Skeletal muscle satellite cell (primary cell): ENCODE data around the gene MVB12B.

Experiments
- H3K27me3 ChIP-seq: 2 replicates; pipeline ENCODE4 v1.7.0; 2013; ENCODE audit warnings: low read length; ENCODE audit not compliant: control insufficient read depth, insufficient read depth
- H3K36me3 ChIP-seq: 2 replicates; pipeline ENCODE4 v1.7.0; 2013; ENCODE audit warnings: mild to moderate bottlenecking, control low read depth, low read length; ENCODE audit not compliant: insufficient read depth
- H3K4me1 ChIP-seq: 2 replicates; pipeline ENCODE4 v1.7.0; 2013; ENCODE audit warnings: low read length; ENCODE audit not compliant: control insufficient read depth, insufficient read depth
- H3K4me2 ChIP-seq: 2 replicates; pipeline ENCODE4 v1.7.0; 2013; ENCODE audit warnings: mild to moderate bottlenecking, low read length
- H3K4me3 ChIP-seq: 2 replicates; pipeline ENCODE4 v1.7.0; 2013; ENCODE audit warnings: low read length
- H3K9ac ChIP-seq: 2 replicates; pipeline ENCODE4 v1.7.0; 2013; ENCODE audit warnings: mild to moderate bottlenecking, low read depth, low read length, moderate library complexity
- H3K9me3 ChIP-seq: replicated peaks from 2 replicates; pipeline ENCODE4 v1.7.0; 2013; ENCODE audit warnings: mild to moderate bottlenecking, control low read depth, low read length

MVB12B gene

DNA sequence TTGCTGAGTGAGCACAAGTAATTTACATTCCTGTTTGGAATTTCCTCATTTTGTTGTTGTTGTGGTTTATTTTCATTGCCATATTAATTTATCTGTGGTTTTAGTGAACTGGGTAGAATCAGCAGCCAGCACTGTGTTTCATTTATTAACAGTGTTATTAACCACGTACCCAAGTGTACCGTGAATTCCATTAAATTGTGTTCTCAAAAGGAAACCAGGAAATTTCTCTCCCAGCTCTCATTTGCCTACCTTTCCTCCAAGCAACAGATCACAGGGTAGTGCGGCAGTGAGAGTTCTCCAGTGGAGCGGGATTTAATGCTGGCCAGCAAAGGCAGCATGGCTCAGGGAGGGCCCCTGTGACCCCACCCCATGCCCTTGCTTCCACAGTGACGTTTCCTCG is 54.6 kb downstream of the MVB12B start:
- Histone ChIP-seq H3K9ac (no peak overlapping the region), H3K27me3 (no peaks in the 10 kb centered on the region), H3K4me3 (no peak overlapping the region), H3K4me1 (peaks cover 6% of the 10 kb centered on the region), H3K9me3 (no peaks in the 10 kb centered on the region), H3K36me3 (no peaks in the 10 kb centered on the region), H3K4me2 (no peak overlapping the region)

DNA sequence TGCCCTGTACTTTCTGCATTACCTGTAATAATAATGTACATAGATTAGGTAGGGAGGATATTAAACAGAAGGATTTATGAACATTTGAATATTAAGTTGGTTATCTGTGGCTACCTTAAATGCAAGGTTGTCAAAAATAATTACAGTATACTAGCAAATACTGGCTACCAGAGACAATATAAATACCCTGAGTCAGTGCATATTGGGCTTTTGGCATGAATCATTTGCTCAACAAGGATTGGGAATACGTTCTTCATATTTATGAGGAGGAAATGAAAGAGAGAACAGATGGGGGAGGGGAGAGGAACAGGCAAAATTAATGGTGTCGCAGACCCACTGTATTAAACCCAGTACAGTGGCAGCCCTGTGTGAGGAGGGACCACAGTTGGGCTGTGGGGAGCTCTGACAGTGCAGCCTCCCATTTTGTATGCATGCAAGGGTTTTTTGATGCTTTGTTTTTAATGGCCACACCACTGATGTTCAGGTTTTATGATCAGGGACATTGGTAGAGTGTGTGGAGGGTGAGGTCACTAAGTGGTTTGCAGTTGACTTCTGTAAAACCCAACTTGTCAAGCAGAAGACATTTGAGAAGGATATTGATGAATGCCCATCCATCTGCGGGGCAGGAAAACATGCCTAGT is 56.9 kb downstream of the MVB12B start:
- no peak overlapping the region for H3K4me3 ChIP-seq
- peaks cover 2% of the 10 kb centered on the region for H3K36me3 ChIP-seq

DNA sequence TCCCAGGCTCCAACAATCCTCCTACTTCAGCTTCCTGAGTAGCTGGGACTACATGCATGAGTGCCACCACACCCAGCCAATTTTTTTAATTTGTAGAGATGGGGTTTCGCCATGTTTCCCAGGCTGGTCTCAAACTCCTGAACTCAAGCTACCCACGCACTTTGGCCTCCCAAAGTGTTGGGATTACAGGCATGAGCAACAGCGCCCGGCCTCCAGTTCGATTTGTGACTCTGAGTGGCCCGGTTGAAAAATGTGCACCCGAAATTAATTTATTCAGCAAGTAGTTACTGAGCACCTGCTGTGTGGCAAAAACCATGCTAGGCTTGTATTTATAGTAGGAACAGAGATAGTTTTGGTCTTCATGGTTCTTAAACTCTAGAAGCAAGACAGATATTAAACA is 58.3 kb downstream of the MVB12B start:
- Histone ChIP-seq H3K4me1 (peaks cover 6% of the 10 kb centered on the region), H3K9ac (no peak overlapping the region), H3K9me3 (no peaks in the 10 kb centered on the region), H3K4me3 (no peak overlapping the region), H3K36me3 (peaks cover 2% of the 10 kb centered on the region), H3K27me3 (no peaks in the 10 kb centered on the region), H3K4me2 (no peak overlapping the region)

More for the DNA sequence above, 56.9 kb downstream of the MVB12B start:
- no peak overlapping the region for H3K9ac ChIP-seq
- H3K27me3 ChIP-seq, result no peaks in the 10 kb centered on the region
- no peaks in the 10 kb centered on the region for H3K9me3 ChIP-seq
- H3K4me1 ChIP-seq, result peaks cover 6% of the 10 kb centered on the region
- no peak overlapping the region for H3K4me2 ChIP-seq

DNA sequence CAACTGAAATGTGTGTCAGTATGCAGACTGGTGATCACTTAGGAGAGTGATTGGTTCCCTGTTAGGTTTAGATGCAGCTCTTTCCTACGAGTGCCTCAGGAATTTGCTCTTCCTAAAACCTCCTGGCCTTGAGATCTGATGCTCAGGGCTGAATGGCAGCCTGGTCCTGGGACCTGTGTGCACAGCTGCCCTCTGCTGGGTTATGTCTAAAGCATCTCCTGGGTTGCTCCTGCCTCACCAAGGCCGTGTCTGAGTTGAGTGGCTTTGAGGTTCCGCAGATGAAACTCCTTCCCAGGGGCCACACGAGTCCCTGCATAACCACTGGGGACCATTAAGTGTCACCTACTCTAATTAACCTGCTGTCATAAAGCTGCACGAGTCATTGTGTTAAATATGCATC is 59.5 kb downstream of the MVB12B start:
- no peak overlapping the region for H3K4me2 ChIP-seq
- no peaks in the 10 kb centered on the region for H3K27me3 ChIP-seq
- no peaks in the 10 kb centered on the region for H3K9me3 ChIP-seq
- H3K4me1 ChIP-seq, result peaks cover 6% of the 10 kb centered on the region
- no peak overlapping the region for H3K4me3 ChIP-seq
- peaks cover 2% of the 10 kb centered on the region for H3K36me3 ChIP-seq
- H3K9ac ChIP-seq, result no peak overlapping the region

DNA sequence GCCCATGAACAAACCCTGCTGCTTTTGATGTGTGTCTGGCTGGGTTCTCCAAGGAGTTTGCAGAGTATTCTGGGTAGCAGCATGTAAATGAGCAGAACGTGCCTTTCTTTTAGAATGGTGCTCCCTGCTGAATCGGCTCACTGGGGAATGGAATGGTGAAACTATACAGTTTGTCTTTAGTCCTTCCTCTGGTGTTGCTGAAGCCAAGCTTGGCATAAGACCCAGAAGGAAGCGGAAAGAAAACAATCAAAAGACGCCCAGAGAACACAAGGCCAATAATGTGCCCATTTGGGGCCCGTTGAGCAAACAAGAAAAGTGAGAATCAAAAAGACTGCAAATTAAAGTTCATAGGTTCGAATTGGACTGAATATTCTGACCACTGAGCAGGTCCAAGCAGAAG is 60.1 kb downstream of the MVB12B start:
- no peak overlapping the region for H3K4me2 ChIP-seq
- no peak overlapping the region for H3K9ac ChIP-seq
- peaks cover 2% of the 10 kb centered on the region for H3K36me3 ChIP-seq
- no peaks in the 10 kb centered on the region for H3K27me3 ChIP-seq
- no peak overlapping the region for H3K4me3 ChIP-seq
- no peaks in the 10 kb centered on the region for H3K9me3 ChIP-seq
- H3K4me1 ChIP-seq, result peaks cover 6% of the 10 kb centered on the region

DNA sequence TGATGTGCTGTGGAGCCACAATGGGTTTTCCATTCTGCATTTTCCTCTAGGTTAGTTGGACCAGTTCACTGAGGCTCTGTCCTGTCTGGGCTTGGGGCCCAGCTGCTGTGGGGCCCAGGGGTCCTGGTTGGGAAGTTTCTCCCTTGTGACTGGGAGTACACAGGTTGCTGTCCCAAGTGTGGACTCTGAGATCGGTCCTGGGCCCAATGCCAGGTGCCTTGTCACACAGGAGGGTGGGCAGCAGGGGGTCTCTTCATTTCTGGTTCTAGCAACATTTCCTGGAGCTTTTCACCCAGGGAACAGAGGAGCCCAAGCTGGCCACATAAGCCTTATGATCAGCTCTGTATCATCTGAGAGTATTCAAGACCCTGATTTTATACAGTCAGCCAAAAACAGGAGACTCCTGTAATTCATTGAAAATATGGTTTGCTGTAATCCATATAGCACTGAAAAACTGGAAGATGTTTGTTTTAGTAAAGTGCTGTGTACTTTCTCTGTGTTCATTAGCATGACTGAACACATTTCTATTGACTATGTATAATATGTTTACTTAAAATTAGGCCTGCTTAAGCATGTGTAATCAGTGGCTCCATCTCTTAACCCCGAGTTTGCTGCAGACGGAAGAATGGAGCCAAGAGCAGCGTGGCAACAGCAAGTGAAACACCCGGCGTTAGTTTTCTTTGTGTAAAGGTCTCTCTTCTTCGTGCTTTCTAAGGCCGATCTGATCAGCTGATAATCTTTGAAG is 62.5 kb downstream of the MVB12B start:
- no peak overlapping the region for H3K4me2 ChIP-seq
- peaks cover 2% of the 10 kb centered on the region for H3K36me3 ChIP-seq
- no peaks in the 10 kb centered on the region for H3K27me3 ChIP-seq
- H3K9ac ChIP-seq, result no peak overlapping the region
- H3K9me3 ChIP-seq, result no peaks in the 10 kb centered on the region
- H3K4me3 ChIP-seq, result no peak overlapping the region
- no peaks in the 10 kb centered on the region for H3K4me1 ChIP-seq

DNA sequence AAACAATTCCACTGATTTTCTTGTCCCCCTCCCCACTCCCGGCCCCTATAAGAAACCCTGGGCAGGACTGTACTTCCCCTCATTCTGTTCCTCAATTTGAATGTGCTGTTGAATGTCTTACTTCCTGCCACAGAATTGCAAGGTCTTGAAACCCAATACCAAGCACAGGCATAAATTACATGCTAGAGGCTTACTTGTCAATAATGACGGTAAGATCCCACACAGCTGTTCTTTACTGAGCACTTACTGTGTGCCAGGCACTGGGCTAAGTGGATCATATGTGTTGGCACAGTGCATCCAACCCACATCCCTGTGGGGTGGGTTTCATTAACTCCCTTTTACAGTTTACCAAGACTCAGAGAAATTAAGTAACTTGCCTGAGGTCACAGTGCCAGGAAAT is 63.4 kb downstream of the MVB12B start:
- H3K9ac ChIP-seq, result no peak overlapping the region
- H3K36me3 ChIP-seq, result peaks cover 2% of the 10 kb centered on the region
- no peak overlapping the region for H3K4me2 ChIP-seq

DNA sequence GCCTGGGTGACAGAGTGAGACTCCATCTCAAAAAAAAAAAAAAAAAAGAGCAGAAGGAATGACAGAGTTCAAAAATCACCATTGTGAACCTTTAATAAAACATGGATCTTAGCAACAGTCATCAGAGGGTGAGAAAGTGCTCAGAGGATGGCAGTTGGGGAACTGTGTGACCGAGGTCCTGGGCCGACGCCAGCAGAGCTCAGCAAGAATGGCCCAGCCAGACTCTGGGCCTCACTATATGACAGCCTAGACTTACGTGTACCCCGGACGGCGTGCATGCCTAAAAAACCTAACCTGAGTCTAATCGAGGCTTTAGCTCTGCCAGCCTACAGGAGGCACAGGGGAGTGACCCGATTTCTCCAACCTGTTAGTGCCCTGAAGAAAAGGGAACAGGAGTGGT is 64.3 kb downstream of the MVB12B start:
- Histone ChIP-seq H3K4me3 (no peak overlapping the region), H3K9ac (no peak overlapping the region), H3K4me1 (peaks cover 5% of the 10 kb centered on the region), H3K27me3 (no peaks in the 10 kb centered on the region), H3K36me3 (peaks cover 2% of the 10 kb centered on the region), H3K9me3 (no peaks in the 10 kb centered on the region), H3K4me2 (no peak overlapping the region)

More for the DNA sequence above, 63.4 kb downstream of the MVB12B start:
- H3K27me3 ChIP-seq, result no peaks in the 10 kb centered on the region
- H3K9me3 ChIP-seq, result no peaks in the 10 kb centered on the region
- H3K4me3 ChIP-seq, result no peak overlapping the region
- H3K4me1 ChIP-seq, result no peaks in the 10 kb centered on the region

DNA sequence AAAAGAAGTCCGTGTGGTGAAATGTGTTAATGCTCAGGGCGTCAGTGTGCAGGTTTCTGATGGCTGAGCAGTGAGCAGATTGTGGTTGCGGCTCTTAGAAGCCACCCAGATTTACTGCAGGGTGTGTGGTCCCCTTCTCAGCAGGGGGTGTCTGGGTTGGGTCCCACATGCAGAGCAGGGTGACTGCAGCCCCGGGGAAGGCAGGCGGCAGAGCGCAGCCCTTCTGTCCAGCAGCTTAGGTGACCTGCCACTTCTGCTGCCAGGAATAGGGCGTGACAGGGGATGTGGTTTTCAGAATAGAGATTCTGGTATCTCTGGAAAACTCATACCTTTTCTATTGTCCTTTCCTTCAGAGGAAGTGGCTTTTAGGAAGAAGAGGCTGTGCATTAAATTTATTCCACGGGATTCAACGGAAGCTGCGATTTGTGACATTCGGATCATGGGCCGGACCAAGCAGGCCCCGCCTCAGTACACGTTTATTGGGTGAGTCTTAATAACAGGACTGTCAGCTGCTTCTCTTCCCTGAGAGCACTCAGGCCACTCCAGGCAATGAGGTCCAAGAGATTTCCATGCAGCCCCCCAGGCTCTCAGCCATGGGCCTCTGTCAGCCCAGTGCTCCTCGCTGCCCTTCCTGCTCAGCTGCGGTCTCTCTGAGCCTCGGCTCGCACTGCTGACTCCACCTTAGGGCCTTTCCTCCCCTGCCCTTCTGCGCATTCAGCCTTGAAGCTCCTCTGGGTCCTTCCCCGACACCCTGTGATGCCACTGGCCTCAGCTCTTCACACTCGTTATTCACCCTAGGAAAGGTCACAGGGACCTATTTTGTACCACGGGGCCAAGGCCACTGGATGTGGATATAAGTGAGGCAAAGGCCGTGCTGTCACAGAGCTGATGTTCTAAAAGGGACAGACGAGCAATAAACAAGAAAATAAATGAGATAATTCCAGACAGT is 65.4 kb downstream of the MVB12B start:
- H3K36me3 ChIP-seq, result no peaks in the 10 kb centered on the region
- no peaks in the 10 kb centered on the region for H3K27me3 ChIP-seq
- no peak overlapping the region for H3K4me3 ChIP-seq
- H3K9me3 ChIP-seq, result no peaks in the 10 kb centered on the region
- H3K4me1 ChIP-seq, result peaks cover 5% of the 10 kb centered on the region
- H3K9ac ChIP-seq, result no peak overlapping the region
- no peak overlapping the region for H3K4me2 ChIP-seq

DNA sequence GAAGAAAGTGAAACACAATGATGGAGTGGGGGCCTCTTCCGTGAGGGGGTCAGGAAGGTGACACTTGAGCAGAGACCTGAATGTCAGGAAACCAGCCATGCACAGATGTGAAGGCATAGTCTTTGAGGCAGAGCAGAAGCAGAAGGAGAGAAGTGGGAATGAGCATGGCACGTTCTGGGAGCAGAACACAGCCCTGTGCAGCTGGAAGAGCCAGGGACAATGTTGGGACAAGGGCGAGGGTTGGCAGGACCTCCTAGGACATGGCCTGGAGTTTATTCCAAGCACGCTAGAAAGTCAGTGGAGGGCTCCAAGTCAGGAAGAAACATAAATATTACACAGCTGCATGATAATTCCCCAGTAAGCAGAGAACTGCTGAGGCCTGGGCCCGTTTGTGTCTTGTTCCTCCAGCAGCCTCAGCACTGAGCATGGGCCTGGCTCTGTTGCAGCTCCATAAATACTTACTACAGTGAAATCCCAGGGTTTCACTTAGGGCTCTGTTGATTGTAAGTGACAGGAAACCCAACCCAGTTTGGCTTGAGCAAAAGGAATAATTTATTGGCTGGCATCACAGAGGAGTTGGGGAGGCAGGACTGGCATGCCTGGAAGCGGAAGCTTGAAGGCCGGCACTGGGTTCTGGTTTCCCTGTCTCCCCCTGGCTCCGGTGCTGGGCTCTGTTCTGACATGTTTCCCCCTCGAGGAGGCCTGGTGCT is 66.2 kb downstream of the MVB12B start:
- H3K4me2 ChIP-seq, result no peak overlapping the region
- H3K9me3 ChIP-seq, result no peaks in the 10 kb centered on the region
- no peak overlapping the region for H3K9ac ChIP-seq
- no peaks in the 10 kb centered on the region for H3K27me3 ChIP-seq
- H3K36me3 ChIP-seq, result no peaks in the 10 kb centered on the region
- H3K4me1 ChIP-seq, result peaks cover 5% of the 10 kb centered on the region
- no peak overlapping the region for H3K4me3 ChIP-seq

DNA sequence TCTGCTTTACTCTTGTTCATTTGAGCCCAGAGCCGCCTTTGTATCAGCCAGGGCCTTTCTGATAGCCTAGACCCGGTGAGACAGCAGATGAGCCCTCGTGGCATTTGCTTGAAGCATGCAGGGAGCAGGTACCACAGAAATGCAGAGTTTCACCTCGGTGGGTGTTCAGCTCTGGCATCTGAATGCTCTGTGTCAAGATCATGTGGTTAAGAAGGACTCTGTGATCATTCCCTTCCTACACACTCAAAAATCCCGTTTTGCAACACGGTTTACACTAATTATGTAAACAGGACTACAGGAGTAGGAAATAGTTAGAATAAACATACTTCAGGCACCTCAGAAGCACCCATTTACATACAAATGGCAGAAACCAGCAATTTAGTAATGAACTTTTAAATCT is 67.2 kb downstream of the MVB12B start:
- Histone ChIP-seq H3K4me2 (no peak overlapping the region), H3K9me3 (no peaks in the 10 kb centered on the region), H3K27me3 (no peaks in the 10 kb centered on the region), H3K36me3 (no peaks in the 10 kb centered on the region), H3K4me3 (no peak overlapping the region), H3K4me1 (peaks cover 5% of the 10 kb centered on the region), H3K9ac (no peak overlapping the region)
